Measurements from ENCODE around the gene ELOVL6. TPM values are rescaled to one million over a fixed set of nuclear protein-coding genes. Genes with fewer than 3 reads are reported as not detected.
A peak's percentile ranks its signal among the peaks of the same experiment; 100 is the strongest.

ELOVL6 gene
- total and polyA plus RNA-seq, 2 of the 4 experiments (the other 2 are of a cell fraction), result 17.9 to 19.0 TPM

- 100% methylated on average over 1 of the region's 3 CpGs; no CpG with 5 or more reads in 1 of the 2 experiments for WGBS, 2 experiments (ENCODE audit: extremely low coverage in 2 of 2, insufficient read length in 1 of 2)
- Histone ChIP-seq H2BK5ac (ENCODE audit: low read depth, low read length, poor library complexity, severe bottlenecking) (no peak overlapping the region), H3K4ac (ENCODE audit: low read depth, low read length) (no peak overlapping the region), H2AK5ac (ENCODE audit: low read depth, low read length) (no peak overlapping the region), H3K4me2 (ENCODE audit: low read depth, low read length) (no peak overlapping the region), H2BK15ac (ENCODE audit: low read depth, low read length) (no peak overlapping the region), H3K4me3 (ENCODE audit: insufficient read depth, low read depth, low read length) (no peak overlapping the region), H2BK20ac (ENCODE audit: low read depth, low read length) (no peak overlapping the region), H3K79me1 (ENCODE audit: low read depth in 1 of 2, low read length in 2 of 2) (no peaks in the 10 kb centered on the region), H3K14ac (replicated peaks; ENCODE audit: low read depth, low read length) (no peak overlapping the region), H2BK120ac (ENCODE audit: low read depth, low read length) (no peak overlapping the region), H3K56ac (ENCODE audit: extremely low read depth, insufficient read depth, low read length) (no peak overlapping the region), H3K27me3 (ENCODE audit: control insufficient read depth, insufficient read depth, low read length) (peaks cover 2% of the 10 kb centered on the region; the same call in 1 of the 2 replicates), H3K23ac (ENCODE audit: low read depth, low read length) (no peak overlapping the region), H3K9me3 (ENCODE audit: control insufficient read depth, insufficient read depth, low read length) (no peaks in the 10 kb centered on the region), H4K8ac (ENCODE audit: low read depth in 2 of 2, low read length in 2 of 2) (no peak overlapping the region), H3K27ac (ENCODE audit: insufficient read depth, low read length) (no peak overlapping the region), H2AFZ (replicated peaks; ENCODE audit: low read length, poor library complexity) (no peak overlapping the region), H2AK9ac (replicated peaks; ENCODE audit: low read depth, low read length, poor library complexity) (no peak overlapping the region), H4K20me1 (ENCODE audit: insufficient read depth, low read length) (no peaks in the 10 kb centered on the region), H3K18ac (ENCODE audit: low read depth, low read length) (no peak overlapping the region), H3K36me3 (ENCODE audit: control insufficient read depth, insufficient read depth, low read length) (no peaks in the 10 kb centered on the region), H4K91ac (ENCODE audit: insufficient read depth, low read depth, low read length) (no peak overlapping the region), H3K9ac (ENCODE audit: low read depth, low read length) (no peak overlapping the region), H3K4me1 (ENCODE audit: control insufficient read depth, insufficient read depth, low read length) (no peaks in the 10 kb centered on the region), H3K9me1 (ENCODE audit: insufficient read depth, low read length) (no peaks in the 10 kb centered on the region), H4K5ac (ENCODE audit: low read depth, low read length) (no peak overlapping the region)
- TF ChIP-seq FOS (IDR thresholded peaks at IDR 0.05; ENCODE audit: low read depth, low read length), result no peak
- TF ChIP-seq, protein P1, sequence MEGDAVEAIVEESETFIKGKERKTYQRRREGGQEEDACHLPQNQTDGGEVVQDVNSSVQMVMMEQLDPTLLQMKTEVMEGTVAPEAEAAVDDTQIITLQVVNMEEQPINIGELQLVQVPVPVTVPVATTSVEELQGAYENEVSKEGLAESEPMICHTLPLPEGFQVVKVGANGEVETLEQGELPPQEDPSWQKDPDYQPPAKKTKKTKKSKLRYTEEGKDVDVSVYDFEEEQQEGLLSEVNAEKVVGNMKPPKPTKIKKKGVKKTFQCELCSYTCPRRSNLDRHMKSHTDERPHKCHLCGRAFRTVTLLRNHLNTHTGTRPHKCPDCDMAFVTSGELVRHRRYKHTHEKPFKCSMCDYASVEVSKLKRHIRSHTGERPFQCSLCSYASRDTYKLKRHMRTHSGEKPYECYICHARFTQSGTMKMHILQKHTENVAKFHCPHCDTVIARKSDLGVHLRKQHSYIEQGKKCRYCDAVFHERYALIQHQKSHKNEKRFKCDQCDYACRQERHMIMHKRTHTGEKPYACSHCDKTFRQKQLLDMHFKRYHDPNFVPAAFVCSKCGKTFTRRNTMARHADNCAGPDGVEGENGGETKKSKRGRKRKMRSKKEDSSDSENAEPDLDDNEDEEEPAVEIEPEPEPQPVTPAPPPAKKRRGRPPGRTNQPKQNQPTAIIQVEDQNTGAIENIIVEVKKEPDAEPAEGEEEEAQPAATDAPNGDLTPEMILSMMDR (conservative IDR thresholded peaks at IDR 0.05; ENCODE audit: low read depth, low read length), result peak; percentile 91
- no peak for TF ChIP-seq MXI1 (IDR thresholded peaks at IDR 0.05; ENCODE audit: borderline replicate concordance, low read depth, low read length)
- TF ChIP-seq RFX5 (IDR thresholded peaks at IDR 0.05; ENCODE audit: low read depth, low read length), result no peak
- TF ChIP-seq POLR2A (IDR thresholded peaks at IDR 0.05; ENCODE audit: low read depth, low read length), result no peak
- peak; percentile 64 for TF ChIP-seq SMC3 (IDR thresholded peaks at IDR 0.05; ENCODE audit: low read depth, low read length)
- TF ChIP-seq MAZ (IDR thresholded peaks at IDR 0.05; ENCODE audit: borderline replicate concordance, low read depth, low read length), result no peak
- TF ChIP-seq RAD21 (IDR thresholded peaks at IDR 0.05; ENCODE audit: low read length), result peak; percentile 86
- TF ChIP-seq NFE2L2 (IDR thresholded peaks at IDR 0.05; ENCODE audit: low read depth, low read length), result no peak
- no peak for TF ChIP-seq MAFK (IDR thresholded peaks at IDR 0.05; ENCODE audit: low read depth, low read length)
- no peak for TF ChIP-seq CEBPB (IDR thresholded peaks at IDR 0.05; ENCODE audit: low read depth, low read length)
- ChIA-PET CTCF (interaction anchor here (0.7 to 2.5 kb wide), 13 partner anchors 21 to 1182 kb away, joined by 3 to 15 read pairs (median 4); no protein-coding TSS in a partner anchor), POLR2A (ENCODE audit: unreplicated experiment) (no interaction called here)
- peak; percentile 61 for DNase-seq
- dilution Hi-C loops (cut with HindIII; ENCODE audit: low sequenced_read_pairs, unreplicated experiment) (no loop called here), intact Hi-C loops (cut with micrococcal nuclease) (loop anchor here (1.0 to 10.0 kb wide), 3 partner anchors 517 to 1632 kb away; no protein-coding TSS in a partner anchor), in situ Hi-C loops (cut with MboI; ENCODE audit: low sequenced_read_pairs) (loop anchor here (5.0 kb wide), 1 partner anchor 518 kb away; no protein-coding TSS in a partner anchor)
- ATAC-seq (ENCODE audit: low read depth), result peak; percentile 73
- BruUV-seq (replicated peaks), result no TSS peak
Observed at GRCh38 chr4:109998867-109999584, 199.4 kb downstream of the ELOVL6 start.
